NK-92 treated with Interleukin-12 subunit alpha and Interleukin-12 subunit beta, amount 100 ng/mL, for 24 hours (cell line): ENCODE measurements around the gene MRPL27.

ENCODE experiments used
- DNase-seq: peaks from one replicate; lab custom pipeline; 2025; lab: John Stamatoyannopoulos, UW

Gene MRPL27

GRCh38 chr17:50386510-50386909, 13.5 kb upstream of the MRPL27 start:
- DNase-seq = no peak

GRCh38 chr17:50382931-50383330, 9.9 kb upstream of the MRPL27 start:
- no peak for DNase-seq

GRCh38 chr17:50381920-50382319, 8.9 kb upstream of the MRPL27 start:
- no peak for DNase-seq

- no peak for DNase-seq
These were observed 8.4 kb upstream of the MRPL27 start for GRCh38 chr17:50381260-50381815.

- DNase-seq = no peak
These were observed 7.6 kb upstream of the MRPL27 start for GRCh38 chr17:50380369-50381259.

- no peak for DNase-seq
These were observed 6.6 kb upstream of the MRPL27 start for GRCh38 chr17:50379351-50380132.

GRCh38 chr17:50375858-50376538, 3.0 kb upstream of the MRPL27 start:
- no peak for DNase-seq

- DNase-seq = no peak
These were observed 721 bp upstream of the MRPL27 start for GRCh38 chr17:50373705-50374104.

GRCh38 chr17:50372222-50372757, 694 bp downstream of the MRPL27 start:
- DNase-seq = no peak

GRCh38 chr17:50371526-50371925, 1.5 kb downstream of the MRPL27 start:
- DNase-seq = no peak

- DNase-seq = no peak
These were observed 2.9 kb downstream of the MRPL27 start for GRCh38 chr17:50370052-50370451.

GRCh38 chr17:50367401-50367800, 5.6 kb downstream of the MRPL27 start:
- no peak for DNase-seq

- DNase-seq = no peak
These were observed 7.2 kb downstream of the MRPL27 start for GRCh38 chr17:50365649-50366393.

GRCh38 chr17:50365165-50365564, 7.8 kb downstream of the MRPL27 start:
- DNase-seq = no peak

- no peak for DNase-seq
These were observed 8.3 kb downstream of the MRPL27 start for GRCh38 chr17:50364715-50365114.

GRCh38 chr17:50364061-50364458, 8.9 kb downstream of the MRPL27 start:
- DNase-seq = no peak

GRCh38 chr17:50363217-50364060, 9.5 kb downstream of the MRPL27 start:
- no peak for DNase-seq

- no peak for DNase-seq
These were observed 10.3 kb downstream of the MRPL27 start for GRCh38 chr17:50362661-50363060.

GRCh38 chr17:50361561-50362480, 11.2 kb downstream of the MRPL27 start:
- DNase-seq = peak; percentile 15
